Measurements from ENCODE around the gene DHRS13.

DNA sequence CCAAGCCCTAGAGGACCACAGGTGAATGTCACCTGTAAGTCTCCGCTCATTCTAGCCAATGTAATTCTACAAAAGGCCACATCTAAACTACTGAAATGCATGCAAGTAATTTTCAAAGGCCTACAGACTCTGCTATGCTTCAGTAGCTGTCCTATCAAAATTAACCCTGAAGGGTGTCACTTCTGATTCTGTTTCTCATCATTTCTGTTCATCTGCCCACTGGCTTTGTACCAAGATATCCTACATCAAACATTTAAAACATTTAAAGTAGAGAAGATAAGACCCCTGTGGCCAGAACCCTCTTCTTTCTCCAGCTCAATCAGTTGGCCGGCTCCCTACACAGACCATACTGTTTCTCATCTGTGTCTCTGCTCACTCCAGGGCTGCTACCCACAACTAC lies 26.9 kb upstream of the DHRS13 start:
- TF ChIP-seq EZH2 (IDR thresholded peaks at IDR 0.05; ENCODE audit: borderline replicate concordance, insufficient read depth, low read length, poor library complexity, severe bottlenecking) = no peak
- TF ChIP-seq CTCF (IDR thresholded peaks at IDR 0.05; ENCODE audit: poor library complexity, severe bottlenecking) = no peak
- TF ChIP-seq, protein P1, sequence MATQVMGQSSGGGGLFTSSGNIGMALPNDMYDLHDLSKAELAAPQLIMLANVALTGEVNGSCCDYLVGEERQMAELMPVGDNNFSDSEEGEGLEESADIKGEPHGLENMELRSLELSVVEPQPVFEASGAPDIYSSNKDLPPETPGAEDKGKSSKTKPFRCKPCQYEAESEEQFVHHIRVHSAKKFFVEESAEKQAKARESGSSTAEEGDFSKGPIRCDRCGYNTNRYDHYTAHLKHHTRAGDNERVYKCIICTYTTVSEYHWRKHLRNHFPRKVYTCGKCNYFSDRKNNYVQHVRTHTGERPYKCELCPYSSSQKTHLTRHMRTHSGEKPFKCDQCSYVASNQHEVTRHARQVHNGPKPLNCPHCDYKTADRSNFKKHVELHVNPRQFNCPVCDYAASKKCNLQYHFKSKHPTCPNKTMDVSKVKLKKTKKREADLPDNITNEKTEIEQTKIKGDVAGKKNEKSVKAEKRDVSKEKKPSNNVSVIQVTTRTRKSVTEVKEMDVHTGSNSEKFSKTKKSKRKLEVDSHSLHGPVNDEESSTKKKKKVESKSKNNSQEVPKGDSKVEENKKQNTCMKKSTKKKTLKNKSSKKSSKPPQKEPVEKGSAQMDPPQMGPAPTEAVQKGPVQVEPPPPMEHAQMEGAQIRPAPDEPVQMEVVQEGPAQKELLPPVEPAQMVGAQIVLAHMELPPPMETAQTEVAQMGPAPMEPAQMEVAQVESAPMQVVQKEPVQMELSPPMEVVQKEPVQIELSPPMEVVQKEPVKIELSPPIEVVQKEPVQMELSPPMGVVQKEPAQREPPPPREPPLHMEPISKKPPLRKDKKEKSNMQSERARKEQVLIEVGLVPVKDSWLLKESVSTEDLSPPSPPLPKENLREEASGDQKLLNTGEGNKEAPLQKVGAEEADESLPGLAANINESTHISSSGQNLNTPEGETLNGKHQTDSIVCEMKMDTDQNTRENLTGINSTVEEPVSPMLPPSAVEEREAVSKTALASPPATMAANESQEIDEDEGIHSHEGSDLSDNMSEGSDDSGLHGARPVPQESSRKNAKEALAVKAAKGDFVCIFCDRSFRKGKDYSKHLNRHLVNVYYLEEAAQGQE (IDR thresholded peaks at IDR 0.05; ENCODE audit: borderline replicate concordance) = no peak
- no peak for TF ChIP-seq POLR2AphosphoS5 (IDR thresholded peaks at IDR 0.05)
- no peak for TF ChIP-seq RAD21 (conservative IDR thresholded peaks at IDR 0.05)
- no peak for TF ChIP-seq EP300 (conservative IDR thresholded peaks at IDR 0.05; ENCODE audit: poor library complexity, severe bottlenecking)
- no peak for TF ChIP-seq TAF1 (IDR thresholded peaks at IDR 0.05; ENCODE audit: low read depth)
- no peak for TF ChIP-seq MXI1 (conservative IDR thresholded peaks at IDR 0.05; ENCODE audit: poor library complexity, severe bottlenecking)
